Stimulated activated CD4-positive, alpha-beta T cell treated with anti-CD3 and anti-CD28 coated beads, Interleukin-12 subunit alpha, Interleukin-12 subunit beta, amount 100 ng/mL, for 48 hours (primary cell): Measurements from ENCODE around the gene ABCC6.
"Not testable (repeated sequence)": the region's sequence is repeated elsewhere in the genome, so short reads cannot be mapped to it uniquely, and the experiment has no call there.

Experiments used
- DNase-seq, 3 donors: peaks; one replicate each; pipeline ENCODE4 v3.0.0-alpha.2; 2020; ENCODE audit warnings: low read depth in 2 of 3, low spot score in 1 of 3

The ABCC6 gene

GRCh38 chr16:16120044-16120381 is 103.3 kb downstream of the ABCC6 start:
- no peak for DNase-seq

- DNase-seq: no peak
Measured at GRCh38 chr16:16118337-16118736, 105.0 kb downstream of the ABCC6 start.

- DNase-seq: no peak
Measured at GRCh38 chr16:16116841-16117240, 106.5 kb downstream of the ABCC6 start.

- no peak for DNase-seq
Measured at GRCh38 chr16:16113076-16113475, 110.2 kb downstream of the ABCC6 start.

GRCh38 chr16:16112450-16113053 is 110.7 kb downstream of the ABCC6 start:
- DNase-seq: no peak

GRCh38 chr16:16111639-16112038 is 111.7 kb downstream of the ABCC6 start:
- DNase-seq: no peak

GRCh38 chr16:16110111-16110490 is 113.2 kb downstream of the ABCC6 start:
- DNase-seq: no peak

GRCh38 chr16:16109453-16110110 is 113.7 kb downstream of the ABCC6 start:
- DNase-seq: no peak

- no peak for DNase-seq
Measured at GRCh38 chr16:16108759-16109158, 114.5 kb downstream of the ABCC6 start.

GRCh38 chr16:16107839-16108238 is 115.5 kb downstream of the ABCC6 start:
- DNase-seq: no peak

- DNase-seq: no peak
Measured at GRCh38 chr16:16106466-16106865, 116.8 kb downstream of the ABCC6 start.

- DNase-seq: no peak
Measured at GRCh38 chr16:16105646-16106045, 117.6 kb downstream of the ABCC6 start.

GRCh38 chr16:16104804-16105141 is 118.5 kb downstream of the ABCC6 start:
- not testable (repeated sequence) for DNase-seq

GRCh38 chr16:16104132-16104803 is 119.0 kb downstream of the ABCC6 start:
- DNase-seq: not testable (repeated sequence)

GRCh38 chr16:16102738-16103137 is 120.6 kb downstream of the ABCC6 start:
- DNase-seq: no peak

GRCh38 chr16:16101585-16101984 is 121.7 kb downstream of the ABCC6 start:
- no peak for DNase-seq

GRCh38 chr16:16100631-16101030 is 122.7 kb downstream of the ABCC6 start:
- no peak for DNase-seq

GRCh38 chr16:16099320-16099719 is 124.0 kb downstream of the ABCC6 start:
- DNase-seq: no peak
